Astrocyte of the hippocampus (primary cell): ENCODE data around the gene COPS4.
"Not testable (repeated sequence)": the region's sequence is repeated elsewhere in the genome, so short reads cannot be mapped to it uniquely, and the experiment has no call there.

Source experiments
- DNase-seq: peaks from one replicate; pipeline ENCODE4 v3.0.0; 2011; ENCODE audit warnings: low read depth, low spot score

Gene COPS4

DNA sequence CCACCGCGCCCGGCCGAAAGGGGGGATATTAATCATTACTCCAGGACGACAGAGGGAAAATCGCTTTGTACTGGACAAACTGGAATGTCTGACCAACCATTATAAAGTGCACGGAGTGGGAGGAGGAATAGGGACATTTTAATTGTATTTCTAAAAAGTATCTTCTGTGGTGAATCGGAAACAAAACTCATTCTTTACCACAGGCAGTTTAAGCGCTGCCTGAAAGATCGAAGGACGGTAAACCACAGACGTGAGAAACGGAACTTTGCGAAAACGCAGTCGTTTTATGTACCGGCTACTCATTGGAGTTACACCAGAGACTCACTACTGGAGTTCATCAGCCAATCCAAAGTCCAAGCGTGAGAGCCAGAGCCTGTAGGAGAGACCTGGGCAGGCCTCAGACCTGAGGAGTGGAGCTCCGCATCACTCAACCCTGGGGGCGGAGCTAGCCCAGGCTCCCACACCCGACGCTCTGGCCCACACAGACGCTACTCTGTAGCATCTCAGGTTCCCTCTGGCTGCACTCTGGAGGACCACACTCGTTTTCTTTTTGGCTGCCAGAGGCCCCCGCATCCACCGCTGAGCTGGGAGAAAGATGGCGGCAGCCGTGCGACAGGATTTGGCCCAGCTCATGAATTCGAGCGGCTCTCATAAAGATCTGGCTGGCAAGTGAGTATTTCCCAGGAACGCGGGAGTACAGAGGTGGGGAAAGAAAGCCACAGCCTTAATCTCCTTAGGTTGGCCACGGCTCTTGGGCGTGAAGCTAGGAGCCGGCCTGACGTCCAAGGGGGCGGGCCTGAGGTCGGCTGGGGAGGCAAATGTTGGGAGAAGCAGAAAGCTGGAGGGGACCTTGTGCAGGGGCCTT lies at the start of gene COPS4:
Gene COPS4, plus strand, starts transcription at position 554 of the 865 bp plus-strand sequence. Its CDS starts 42 bp downstream, at position 596.
- DNase-seq: peak; percentile 100

DNA sequence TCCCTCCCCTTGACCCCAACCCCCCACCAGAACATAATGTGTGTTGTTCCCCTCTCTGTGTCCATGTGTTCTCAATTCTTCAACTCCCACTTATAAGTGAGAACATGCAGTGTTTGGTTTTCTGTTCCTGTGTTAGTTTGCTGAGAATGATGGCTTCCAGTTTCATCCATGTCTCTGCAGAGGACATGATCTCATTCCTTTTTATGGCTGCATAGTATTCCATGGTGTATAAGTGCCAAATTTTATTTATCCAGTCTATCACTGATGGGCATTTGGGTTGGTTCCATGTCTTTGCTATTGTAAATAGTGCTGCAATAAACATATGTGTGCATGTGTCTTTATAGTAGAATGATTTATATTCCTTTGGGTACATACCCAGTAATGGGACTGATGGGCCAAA lies 47.5 kb upstream of the COPS4 start:
- DNase-seq: not testable (repeated sequence)

DNA sequence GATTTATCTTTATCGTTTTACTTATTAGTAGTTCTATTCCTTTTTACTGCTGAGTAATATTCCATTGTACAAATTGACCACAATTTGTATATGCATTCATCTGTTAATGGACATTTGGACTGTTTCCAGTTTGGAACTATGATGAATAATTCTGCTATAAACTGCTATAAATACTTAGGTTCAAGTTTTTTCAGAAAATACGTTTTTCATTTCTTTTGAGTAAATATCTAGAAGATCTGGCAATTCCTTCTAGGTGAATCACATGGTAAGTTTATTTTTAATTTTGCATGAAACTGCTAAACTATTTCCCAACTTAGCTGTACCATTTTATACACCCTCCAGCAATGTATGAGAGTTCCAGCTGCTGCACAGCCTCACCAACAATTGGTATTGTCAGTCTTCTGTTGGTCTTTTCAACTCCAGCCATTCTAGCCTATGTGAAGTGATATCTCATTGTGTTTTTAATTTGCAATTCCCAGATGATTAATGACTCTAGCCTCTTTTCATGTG lies 46.6 kb upstream of the COPS4 start:
- DNase-seq: peak; percentile 7

DNA sequence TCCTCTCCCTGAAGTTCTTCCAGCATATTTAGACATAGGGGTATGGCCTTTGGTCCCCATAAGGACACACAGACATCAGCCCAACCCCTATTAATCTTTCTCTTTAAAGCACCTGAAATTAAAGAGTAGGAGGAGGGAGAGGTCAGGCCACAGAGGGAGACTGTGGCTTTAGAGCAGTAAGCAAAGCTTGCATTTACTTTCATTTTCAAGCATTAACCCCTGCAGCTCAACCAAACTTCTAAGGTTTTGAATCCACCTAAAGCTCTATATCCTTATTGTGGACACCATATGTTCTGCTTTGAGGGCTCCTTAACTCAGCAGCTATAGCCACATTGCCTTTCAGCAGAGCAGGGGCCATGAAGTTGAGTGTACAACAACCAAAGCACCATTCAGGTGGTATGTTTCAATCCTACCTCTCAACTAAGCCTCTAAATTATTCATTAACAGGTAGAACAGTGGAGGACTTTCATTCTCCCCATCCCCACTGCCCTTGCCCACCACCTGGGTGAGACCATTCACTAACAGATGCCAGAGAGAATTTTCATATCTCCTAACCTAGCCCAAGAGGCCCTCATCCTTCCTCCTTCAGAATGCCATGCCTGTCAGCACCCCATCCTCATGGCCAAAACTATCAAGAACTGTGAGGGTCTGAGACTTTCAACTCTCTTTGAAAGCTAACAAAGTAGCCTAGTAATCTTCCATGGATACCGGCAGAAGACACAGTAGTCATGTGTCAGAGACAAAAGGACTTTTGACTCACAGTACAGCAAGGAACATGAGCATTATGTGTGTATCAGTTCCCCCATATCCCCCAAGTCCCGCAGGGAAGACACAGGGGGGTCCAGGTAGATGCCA lies 45.2 kb upstream of the COPS4 start:
- peak; percentile 20 for DNase-seq

DNA sequence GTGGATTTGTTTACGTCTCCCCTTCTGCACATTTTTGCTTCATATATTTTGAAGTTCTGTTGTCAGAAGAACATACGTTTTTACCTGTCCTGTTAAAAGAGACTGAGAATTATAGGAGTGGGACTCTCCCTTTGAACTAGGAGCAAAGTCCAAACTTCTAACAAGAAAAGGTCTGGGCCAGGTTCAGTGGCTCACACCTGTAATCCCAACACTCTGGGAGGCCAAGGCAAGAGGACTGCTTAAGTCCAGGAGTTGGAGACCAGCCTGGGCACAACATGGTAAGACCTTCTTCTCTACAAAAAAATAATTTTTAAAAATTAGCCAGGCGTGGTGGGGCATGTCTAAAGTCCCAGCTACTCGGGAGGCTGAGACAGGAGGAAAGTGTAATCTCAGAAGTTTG lies 40.1 kb upstream of the COPS4 start:
- no peak for DNase-seq

DNA sequence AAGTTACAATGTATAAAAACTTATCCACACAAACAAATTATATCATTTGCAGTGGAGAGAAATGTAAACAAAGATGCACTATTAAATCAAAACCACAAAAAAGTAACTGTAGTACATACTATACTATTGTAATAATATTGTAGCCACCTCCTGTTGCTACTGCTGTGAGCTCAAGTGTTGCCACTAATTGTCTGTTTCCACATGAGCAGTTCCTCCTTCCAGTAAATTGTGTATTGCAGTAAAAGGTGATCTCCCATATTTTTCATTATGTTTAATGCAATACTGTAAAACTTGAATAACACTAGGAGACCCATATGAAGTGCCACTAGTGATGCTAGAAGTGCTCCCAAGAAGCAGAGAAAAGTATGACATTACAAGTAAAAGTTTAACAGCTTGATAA lies 36.1 kb upstream of the COPS4 start:
- no peak for DNase-seq

DNA sequence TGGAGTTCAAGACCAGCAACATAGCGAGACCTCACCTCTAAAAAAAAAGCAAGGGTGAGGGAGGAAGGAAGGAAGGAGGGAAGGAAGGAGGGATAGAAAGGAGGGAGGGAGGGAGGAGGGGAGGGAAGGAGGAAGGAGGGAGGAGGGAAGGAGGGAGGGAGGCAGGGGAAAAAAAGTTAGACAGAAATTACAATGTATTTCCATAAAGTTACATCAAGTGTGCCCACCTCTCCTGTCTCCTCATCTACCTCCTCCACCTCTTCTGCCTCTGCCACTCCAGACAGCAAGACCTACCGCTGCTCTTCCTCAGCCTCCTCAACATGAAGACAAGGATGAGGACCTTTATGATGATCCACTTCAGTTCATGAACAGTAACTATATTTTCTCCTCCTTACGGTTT lies 32.7 kb upstream of the COPS4 start:
- DNase-seq: no peak

DNA sequence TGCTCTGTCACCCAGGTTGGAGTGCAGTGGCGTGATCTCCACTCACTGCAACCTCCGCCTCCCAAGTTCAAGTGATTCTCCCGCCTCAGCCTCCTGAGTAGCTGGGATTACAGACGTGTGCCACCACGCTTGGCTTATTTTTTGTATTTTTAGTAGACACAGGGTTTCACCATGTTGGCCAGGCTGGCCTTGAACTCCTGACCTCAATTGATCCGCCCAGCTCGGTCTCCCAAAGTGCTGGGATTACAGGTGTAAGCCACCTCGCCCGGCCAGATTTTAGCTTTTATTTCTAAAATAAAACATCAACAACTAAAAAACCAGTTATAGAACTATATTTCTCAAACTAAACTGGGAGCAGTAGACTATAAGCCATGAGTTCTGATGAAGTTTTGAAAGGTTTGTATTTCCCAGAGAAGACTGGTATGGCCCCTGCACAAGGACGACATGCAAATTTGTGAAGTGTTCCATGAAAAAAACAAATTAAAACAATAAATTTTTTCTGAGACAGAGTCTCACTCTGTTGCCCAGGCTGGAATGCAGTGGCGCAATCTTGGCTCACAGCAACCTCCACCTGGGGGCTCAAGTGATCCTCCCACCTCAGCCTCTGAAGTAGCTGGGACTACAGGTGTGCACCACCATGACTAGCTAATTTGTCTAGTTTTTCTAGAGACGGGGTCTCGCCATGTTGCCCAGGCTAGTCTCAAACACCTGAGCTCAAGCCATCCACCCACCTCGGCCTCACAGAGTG lies 31.8 kb upstream of the COPS4 start:
- DNase-seq: not testable (repeated sequence)

DNA sequence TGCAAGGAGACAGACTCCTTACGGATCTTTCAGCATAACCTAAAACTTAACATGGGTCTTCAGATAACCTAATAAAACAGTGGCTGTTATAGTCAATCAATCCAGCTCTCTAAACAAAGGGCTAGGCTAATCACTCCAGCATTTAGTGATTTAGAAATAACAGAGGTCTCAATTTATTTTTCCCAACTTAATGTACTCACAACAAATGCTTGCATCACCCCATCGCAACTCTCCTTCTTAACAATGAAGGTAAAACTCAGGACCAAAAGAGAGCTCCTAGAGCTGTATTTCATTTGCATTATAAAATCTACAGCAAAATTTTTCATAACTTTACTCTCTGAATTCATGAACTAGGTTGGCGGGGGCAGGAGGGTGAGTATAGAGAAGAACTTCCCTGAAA lies 25.5 kb upstream of the COPS4 start:
- peak; percentile 15 for DNase-seq

DNA sequence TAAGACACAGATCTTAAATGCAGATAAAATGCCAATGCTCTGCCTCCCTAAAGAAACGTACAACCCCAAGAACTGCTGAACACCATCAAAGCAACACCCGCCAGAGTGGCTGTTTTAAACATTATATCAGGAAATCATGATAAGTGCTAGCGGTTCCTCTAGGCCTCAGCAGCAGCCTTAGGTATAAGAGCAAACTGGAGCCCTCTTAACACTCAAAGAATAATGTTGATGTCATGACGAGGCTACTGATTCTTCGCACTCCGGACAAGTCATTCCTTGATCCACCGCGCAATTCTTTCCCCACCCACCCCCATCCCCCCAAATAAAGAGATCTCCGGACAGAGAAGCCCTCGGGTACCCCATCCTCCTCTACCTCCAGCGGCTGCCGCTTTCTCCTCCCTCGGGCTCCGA lies 24.9 kb upstream of the COPS4 start:
- DNase-seq: peak; percentile 54

DNA sequence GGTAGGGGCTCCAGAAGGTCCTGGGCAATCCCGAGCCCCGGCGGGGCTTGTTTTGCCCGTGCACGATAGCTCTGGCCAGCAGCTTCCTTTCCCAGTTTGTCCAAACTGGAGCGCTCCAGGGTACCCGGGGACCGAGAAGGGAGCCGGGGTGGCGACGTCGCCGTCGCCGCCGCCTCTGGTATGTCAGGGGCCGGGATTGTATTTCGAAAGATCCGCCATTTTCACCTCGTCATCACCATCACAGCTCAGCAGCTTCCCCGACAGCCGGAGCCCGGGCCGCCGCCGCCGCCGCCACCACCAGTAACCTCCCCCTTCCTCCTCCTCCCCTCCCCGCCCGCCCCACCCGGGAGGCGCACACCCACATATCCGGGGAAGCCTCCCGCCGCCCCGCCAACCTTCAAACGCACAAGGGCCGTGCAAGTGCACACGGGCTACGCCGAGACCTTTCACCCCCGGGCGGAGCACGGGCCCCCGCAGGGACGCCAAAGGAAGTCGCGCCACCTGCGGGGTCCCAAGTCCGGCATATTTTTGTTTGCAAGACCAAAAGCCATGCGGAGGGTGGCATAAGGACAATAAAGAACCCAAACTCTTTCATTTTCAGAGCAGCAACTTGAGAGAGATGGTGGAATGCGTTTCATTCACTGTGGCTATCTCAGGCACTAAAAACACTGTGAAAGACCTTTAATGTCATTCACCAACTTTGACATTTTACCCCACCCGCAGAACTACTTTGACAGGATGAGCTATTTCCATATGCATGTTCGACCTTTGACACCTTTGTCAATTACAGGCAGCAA lies 24.3 kb upstream of the COPS4 start, which contains the start of gene LIN54:
Gene LIN54, minus strand, starts transcription at position 302 of the 797 bp plus-strand sequence. CDS start 25,979 bp downstream, outside the sequence.
- DNase-seq: peak; percentile 90

DNA sequence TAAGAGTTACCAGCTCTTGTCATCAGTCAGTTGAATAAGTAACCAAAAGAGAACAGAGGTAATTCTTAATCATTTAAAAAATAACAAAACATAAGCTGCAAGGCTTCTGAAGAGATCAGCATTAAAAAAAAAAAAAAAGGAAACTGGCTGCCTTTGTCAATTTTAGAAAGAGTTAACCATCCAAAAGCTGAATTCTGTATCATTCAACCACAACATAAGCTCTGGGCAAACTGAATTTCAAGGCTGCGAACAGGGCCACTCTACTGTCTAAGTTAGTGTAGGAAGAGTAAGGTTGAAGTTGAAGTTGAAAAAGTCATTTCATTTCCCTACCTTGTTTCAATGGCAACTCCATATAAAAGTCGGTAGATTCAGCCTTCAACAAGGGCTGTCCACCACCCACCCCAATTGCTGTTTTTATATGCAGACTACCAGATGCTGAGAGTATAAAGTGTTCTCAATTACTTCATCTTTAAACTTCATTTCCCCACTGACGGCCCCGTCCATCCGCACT lies 23.2 kb upstream of the COPS4 start:
- no peak for DNase-seq

DNA sequence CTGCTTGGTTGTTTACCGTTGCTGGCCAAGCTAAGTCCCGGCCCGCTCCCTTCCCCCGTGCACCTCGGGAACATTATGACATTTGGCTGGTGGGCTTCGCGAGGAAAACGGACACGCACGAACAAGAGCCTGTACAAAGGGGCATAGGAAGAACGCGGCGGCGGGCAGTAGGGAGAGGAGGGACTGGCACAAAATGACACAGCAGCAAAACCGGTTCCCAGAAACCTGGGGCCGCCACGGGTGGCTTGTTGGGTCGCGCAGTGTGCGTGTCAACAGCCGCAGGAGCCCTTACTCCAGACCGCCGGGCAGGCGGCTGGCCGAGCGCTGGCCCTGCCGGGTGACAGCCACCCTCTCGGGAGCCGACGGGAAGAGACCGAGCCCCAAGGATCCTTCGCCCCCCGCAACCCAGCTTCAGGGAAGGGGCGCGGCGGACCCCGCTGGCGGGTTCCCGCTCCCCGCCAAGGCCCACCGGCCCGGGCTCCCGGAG lies 22.7 kb upstream of the COPS4 start:
- peak; percentile 48 for DNase-seq

DNA sequence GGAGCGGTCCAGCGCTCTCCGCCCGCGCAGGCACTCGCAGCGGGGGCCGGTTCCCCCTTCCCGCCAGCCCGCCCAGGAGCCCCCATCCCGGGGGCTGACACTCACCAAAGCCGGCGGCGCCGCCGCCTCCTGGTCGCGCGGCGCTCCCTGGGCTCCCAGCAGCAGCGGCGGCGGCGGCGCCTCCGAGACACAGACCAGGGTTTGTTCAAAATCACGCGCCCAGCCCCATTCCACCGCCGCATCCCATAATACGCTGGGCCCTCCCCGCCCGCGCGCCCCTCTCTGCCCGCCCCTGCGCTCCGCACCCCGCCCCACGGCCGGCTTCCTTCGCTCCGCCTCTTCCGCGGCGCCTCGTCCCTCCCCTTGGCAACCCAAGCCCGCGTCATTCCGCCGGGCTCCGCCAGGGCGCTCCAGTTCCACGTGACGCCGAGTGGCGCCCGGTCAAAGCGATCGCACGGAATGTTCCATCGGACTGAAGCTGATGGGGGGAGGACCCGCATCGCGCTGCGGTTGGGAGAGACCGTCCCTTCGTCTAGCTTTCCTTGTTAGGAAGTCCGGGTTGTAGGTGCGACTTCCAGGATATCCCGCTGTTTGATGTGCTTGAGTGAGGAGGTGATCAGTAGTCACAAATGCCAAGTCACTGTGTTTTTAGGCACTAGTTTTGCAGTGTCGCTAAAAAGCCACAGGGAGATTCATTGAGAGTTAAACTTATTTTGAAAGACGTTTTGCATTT lies 22.1 kb upstream of the COPS4 start:
- peak; percentile 100 for DNase-seq

DNA sequence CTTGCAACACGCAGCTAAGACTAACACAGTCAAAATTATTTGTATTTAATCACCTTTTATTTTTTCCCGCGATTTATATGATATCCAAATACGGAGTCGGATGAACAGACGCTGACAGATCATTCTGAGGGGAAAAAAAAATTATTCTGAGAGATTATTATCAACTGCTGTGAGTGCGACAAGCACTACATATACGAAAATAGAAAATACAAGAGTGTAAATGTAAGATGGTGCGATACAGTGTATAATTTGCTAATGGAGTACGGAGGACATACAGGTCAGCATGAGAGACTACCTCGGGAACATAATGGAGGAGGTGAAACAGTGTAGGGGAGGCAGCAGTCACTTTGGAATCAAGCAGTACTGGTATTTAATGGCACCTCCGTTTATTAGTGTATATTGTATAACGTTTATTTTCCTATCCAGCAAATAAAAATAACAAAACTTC lies 21.5 kb upstream of the COPS4 start:
- DNase-seq: no peak

DNA sequence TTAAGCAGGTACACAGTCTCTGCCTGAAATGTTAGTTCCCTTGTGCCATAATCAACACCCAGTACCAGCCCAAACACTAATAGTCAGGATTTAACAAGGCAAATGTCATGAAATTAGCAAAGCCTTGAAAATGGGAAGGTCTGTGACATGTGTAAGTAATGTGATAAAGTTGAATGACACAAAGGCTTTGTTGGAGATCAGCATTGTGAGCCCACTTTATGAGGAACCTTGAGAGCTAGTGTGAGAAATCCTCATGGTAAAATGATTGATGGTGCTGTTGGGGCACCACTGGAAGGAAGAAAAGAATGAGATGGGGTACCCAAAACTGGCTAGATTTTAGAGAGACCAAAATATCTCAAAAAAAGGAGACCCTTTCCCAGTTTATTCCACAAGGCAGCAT lies 21.1 kb upstream of the COPS4 start:
- DNase-seq: no peak

DNA sequence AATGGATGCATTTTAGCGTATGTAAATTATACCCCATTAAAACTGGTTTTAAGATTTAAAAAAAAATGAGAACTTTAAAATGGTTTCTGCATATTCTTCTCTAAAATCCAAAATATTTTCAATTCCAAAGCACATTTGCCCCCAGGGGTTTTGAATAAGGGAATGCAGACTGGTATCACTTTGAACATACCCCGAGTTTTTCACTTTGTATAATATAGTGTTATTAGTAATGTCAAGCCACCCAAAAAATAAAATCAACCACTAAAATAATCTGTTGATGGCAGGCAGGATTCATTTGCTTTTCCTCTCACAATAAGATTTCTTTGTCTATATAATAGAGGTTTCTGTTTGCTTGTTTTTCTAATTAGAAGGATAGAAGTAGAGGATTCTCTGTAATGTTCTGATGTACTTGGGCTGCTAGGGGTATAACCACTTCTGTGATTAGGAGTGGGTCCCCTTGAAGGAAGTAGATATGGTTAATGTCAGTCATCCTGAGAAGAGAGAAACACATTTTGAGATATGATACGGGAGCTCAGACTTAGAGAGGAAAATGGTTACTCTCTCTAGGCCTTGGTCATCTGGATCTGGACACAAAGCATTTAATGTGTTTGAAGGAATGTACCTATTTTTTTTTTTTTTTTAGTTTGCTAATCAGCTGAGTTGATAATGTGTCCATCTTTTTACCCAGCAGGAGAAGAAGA lies 15.0 kb upstream of the COPS4 start:
- DNase-seq: no peak

DNA sequence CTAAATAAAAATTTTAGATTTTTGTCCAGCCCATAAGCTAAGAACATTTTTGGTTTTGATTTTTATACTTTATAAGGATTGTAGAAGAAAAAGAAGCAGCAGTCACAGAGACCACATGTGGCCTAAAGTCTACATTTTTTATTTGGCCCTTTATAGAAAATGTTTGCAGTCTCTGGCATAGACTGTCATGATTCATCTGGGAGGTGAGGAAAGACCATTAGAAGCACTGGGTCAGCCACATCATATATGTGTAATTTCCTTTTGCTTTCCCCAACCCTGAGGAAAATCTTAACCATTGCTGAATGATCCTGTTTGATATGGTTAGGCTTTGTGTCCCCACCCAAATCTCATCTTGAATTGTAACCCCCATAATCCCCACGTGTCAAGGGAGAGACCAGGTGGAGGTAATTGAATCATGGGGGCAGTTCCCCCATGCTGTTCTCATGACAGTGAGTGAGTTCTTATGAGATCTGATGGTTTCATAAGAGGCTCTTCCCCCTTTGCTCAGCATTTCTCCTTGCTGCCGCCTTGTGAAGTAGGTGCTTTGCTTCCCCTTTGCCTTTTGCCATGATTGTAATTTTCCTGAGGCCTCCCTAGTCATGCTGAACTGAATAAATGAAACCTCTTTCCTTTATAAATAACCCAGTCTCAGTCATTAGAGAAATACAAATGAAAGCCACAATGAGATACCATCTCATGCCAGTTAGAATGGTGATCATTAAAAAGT lies 12.1 kb upstream of the COPS4 start:
- no peak for DNase-seq
